Measurements from ENCODE around the gene ZNF688. TPM values are rescaled to one million over a fixed set of nuclear protein-coding genes. Genes with fewer than 3 reads are reported as not detected.

ZNF688 gene
- total RNA-seq, 1 experiment from 2014 or later: 3.6 TPM

DNA sequence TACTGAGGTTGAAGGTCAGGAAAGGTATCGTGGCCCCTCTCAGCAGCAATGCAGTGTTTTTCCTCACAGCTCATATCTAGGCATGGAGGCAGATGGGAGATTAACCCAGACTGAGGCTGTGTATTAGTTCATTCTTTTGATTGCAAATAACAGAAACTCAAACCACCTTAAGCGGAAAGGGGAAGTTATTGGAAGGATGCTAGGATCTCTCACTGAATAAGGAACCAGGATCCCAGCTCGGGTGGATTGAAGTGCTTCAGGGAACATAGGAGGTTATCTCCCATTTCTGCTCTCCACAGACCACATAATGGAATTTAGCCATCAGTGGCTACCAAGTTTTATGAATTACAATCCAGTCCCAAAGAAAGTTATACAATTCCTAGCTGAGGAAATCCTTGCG is 30.5 kb upstream of the ZNF688 start:
- Histone ChIP-seq H3K9me2 (ENCODE audit: insufficient read depth) (no peaks in the 10 kb centered on the region), H3K4me1 (ENCODE audit: control insufficient read depth in 1 of 2, insufficient read depth in 2 of 2, low read length in 2 of 2) (peaks cover 0 to 5% of the 10 kb centered on the region in 2 experiments; a peak in 3 of 4 replicates), H3K4me3 (replicated peaks in 1 of 2; ENCODE audit: low read depth in 1 of 2, low read length in 2 of 2) (no peak overlapping the region), H3K27ac (ENCODE audit: low read depth, low read length) (no peak overlapping the region), H3K36me3 (ENCODE audit: control insufficient read depth in 1 of 2, insufficient read depth in 2 of 2, low read length in 2 of 2) (peaks cover 12 to 14% of the 10 kb centered on the region in 2 experiments; a peak in 3 of 4 replicates), H3K27me3 (ENCODE audit: insufficient read depth, low read length) (no peaks in the 10 kb centered on the region), H3K9ac (ENCODE audit: low read length) (no peak overlapping the region), H4K20me1 (ENCODE audit: insufficient read depth) (no peaks in the 10 kb centered on the region), H2AFZ (ENCODE audit: low read depth, low read length, poor library complexity, severe bottlenecking) (no peak overlapping the region), H3K79me2 (ENCODE audit: insufficient read depth, low read length) (no peaks in the 10 kb centered on the region), H3K9me3 (ENCODE audit: control insufficient read depth in 1 of 2, insufficient read depth in 1 of 2, low read depth in 1 of 2, low read length in 2 of 2) (no peaks in the 10 kb centered on the region), H3K4me2 (ENCODE audit: low read length) (no peak overlapping the region)
- ChIA-PET CTCF (no interaction called here), POLR2A (interaction anchor here (1.5 kb wide), 1 partner anchor 44 kb away, joined by 3 read pairs; the partner anchor contains the start of gene ZNF764), RAD21 (ENCODE audit: low non-redundant PET in 1 of 2, low total read pairs in 2 of 2, uncharacterized antibody in 2 of 2, unreplicated experiment in 2 of 2) (no interaction called here)
- no peak for DNase-seq (ENCODE audit: low read depth, low spot score)
- TF ChIP-seq, protein P1, sequence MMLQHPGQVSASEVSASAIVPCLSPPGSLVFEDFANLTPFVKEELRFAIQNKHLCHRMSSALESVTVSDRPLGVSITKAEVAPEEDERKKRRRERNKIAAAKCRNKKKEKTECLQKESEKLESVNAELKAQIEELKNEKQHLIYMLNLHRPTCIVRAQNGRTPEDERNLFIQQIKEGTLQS (IDR thresholded peaks at IDR 0.05): no peak
- intact Hi-C loops (cut with micrococcal nuclease): no loop called here
- no peak for ATAC-seq
- no TSS peak for BruUV-seq (replicated peaks)

DNA sequence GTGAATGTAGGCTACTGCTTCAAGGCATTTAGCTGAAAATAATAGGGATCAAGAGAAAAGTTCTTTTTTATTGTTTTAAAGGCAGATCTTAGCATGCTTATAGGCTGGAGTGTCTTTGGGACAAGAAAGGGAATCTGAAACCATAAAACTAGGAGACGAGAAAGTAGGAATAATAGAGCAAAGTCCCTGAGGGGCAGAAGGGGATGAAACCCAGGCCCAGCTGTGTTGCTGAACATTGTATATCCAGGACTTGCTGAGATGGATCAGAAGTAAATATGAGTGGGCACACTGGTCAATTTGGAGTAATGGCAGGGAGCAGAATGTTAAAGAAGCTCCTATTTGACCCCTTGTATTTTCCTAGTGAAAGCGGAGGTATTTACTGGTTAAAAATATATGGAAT is 29.4 kb upstream of the ZNF688 start:
- RAD21 ChIA-PET (ENCODE audit: low non-redundant PET in 1 of 2, low total read pairs in 2 of 2, uncharacterized antibody in 2 of 2, unreplicated experiment in 2 of 2): no interaction called here
- no peak overlapping the region for H2AFZ ChIP-seq (ENCODE audit: low read depth, low read length, poor library complexity, severe bottlenecking)
- no peak overlapping the region for H3K9ac ChIP-seq (ENCODE audit: low read length)
- no peaks in the 10 kb centered on the region for H3K9me3 ChIP-seq (ENCODE audit: control insufficient read depth in 1 of 2, insufficient read depth in 1 of 2, low read depth in 1 of 2, low read length in 2 of 2)
- POLR2A ChIA-PET: interaction anchor here (3.4 kb wide), 1 partner anchor 9 kb away, joined by 14 read pairs; the partner anchor contains the start of gene ZNF689
- H3K27me3 ChIP-seq (ENCODE audit: insufficient read depth, low read length): no peaks in the 10 kb centered on the region
- no peak for TF ChIP-seq ELF1 (IDR thresholded peaks at IDR 0.05; ENCODE audit: borderline replicate concordance, low read depth)
- TF ChIP-seq, protein P2, sequence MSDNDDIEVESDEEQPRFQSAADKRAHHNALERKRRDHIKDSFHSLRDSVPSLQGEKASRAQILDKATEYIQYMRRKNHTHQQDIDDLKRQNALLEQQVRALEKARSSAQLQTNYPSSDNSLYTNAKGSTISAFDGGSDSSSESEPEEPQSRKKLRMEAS (IDR thresholded peaks at IDR 0.05): no peak
- H3K4me3 ChIP-seq (replicated peaks in 1 of 2; ENCODE audit: low read depth in 1 of 2, low read length in 2 of 2): no peak overlapping the region
- H3K27ac ChIP-seq (ENCODE audit: low read depth, low read length): no peak overlapping the region
- CTCF ChIA-PET: interaction anchor here (1.5 to 2.4 kb wide), 2 partner anchors 15 to 171 kb away, joined by 3 to 8 read pairs; partner anchors contain the start of gene DCTPP1
- ATAC-seq (no peak), DNase-seq (ENCODE audit: low read depth, low spot score) (no peak)
- no peaks in the 10 kb centered on the region for H4K20me1 ChIP-seq (ENCODE audit: insufficient read depth)
- no peak overlapping the region for H3K4me2 ChIP-seq (ENCODE audit: low read length)
- peaks cover 0 to 5% of the 10 kb centered on the region in 2 experiments; a peak in 3 of 4 replicates for H3K4me1 ChIP-seq (ENCODE audit: control insufficient read depth in 1 of 2, insufficient read depth in 2 of 2, low read length in 2 of 2)
- intact Hi-C loops (cut with micrococcal nuclease): no loop called here
- peaks cover 12 to 14% of the 10 kb centered on the region in 2 experiments; a peak in 3 of 4 replicates for H3K36me3 ChIP-seq (ENCODE audit: control insufficient read depth in 1 of 2, insufficient read depth in 2 of 2, low read length in 2 of 2)
- no TSS peak for BruUV-seq (replicated peaks)
- no peaks in the 10 kb centered on the region for H3K79me2 ChIP-seq (ENCODE audit: insufficient read depth, low read length)
- no peaks in the 10 kb centered on the region for H3K9me2 ChIP-seq (ENCODE audit: insufficient read depth)

Data from HCT116 (cell line).